Myocyte (in vitro differentiated cells): ENCODE data around the gene RPTOR. TPM values are rescaled to one million over a fixed set of nuclear protein-coding genes. Genes with fewer than 3 reads are reported as not detected.
A peak's percentile ranks its signal among the peaks of the same experiment; 100 is the strongest.

Source experiments
- DNase-seq: peaks from one replicate; pipeline ENCODE4 v3.0.0-alpha.2; 2012; ENCODE audit warnings: low read depth
- total RNA-seq: library from RNA; depleted of rRNA; stranded (reverse); fragments of >200 nt; gene quantifications from 2 replicates; pipeline ENCODE4 v1.2.3, GENCODE V29; 2014

The RPTOR gene
- total RNA-seq, 1 donor from 2014 or later, result 18.0 TPM

DNA sequence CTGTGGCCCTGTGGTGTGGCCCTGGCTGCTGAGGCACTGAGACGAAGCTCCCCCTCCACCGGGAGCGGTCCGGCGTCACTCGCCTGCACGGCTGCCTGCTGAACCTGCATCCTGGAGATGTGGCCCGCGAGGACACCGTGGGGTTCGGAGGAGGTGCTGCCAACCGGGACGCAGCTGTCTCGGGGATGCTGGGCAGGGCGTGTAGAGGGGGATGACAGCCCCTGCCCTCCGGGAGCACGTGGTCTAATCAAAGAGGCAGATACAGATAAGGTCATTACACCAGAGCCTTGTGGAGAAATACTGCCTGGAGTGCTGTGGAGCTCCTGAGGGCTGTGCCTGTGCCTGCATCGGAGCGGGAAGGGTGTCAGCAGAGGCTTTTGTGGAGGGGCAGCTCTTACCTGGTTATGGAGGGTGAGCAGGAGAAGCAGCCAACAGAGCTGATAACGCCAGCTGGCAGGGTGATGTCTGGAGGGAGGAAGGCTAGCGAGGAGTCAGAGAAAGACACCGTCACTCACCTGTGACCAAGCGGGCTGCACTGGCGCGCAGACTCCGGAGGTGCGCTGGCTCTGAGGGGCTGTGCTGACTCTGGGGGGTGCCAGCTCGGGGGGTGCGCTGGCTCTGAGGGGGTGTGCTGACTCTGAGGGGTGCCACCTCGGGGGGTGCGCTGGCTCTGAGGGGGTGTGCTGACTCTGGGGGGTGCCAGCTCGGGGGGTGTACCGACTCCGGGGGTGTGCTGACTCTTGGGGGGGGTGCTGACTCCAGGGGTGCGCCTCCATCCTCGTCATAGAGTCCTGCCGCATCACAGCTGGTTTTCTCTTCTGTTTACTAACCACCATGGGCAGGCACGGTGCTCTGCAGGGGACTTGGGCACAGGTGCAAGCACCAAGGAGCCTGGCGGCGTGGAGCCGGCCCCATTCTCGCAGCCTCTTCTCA lies 342.3 kb downstream of the RPTOR start:
- DNase-seq, result no peak

DNA sequence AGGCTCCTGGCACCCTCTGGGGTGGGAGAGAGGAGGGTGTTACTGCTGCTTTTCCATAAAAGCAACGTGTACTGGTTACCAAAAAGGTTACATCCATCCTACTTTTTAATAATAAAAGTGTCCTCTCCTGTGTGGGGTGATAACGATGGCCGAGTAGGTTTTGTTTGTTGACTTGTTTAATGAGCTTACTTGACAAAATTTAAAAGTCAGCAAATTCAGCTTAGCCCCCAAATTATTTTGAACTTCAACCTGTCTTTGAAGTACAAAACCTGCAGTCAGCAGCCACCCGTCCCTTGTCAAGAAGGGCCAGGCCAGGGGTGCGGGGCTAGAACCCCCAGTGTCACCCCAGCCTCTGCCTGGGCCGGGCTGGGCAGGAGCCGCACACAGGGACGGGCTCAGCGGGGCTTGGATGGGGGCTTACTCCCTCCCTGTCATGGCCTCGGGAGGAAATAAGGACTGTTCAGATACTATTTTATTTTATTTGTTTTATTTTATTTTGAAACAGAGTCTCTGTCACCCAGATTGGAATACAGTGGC lies 343.1 kb downstream of the RPTOR start:
- DNase-seq, result no peak

DNA sequence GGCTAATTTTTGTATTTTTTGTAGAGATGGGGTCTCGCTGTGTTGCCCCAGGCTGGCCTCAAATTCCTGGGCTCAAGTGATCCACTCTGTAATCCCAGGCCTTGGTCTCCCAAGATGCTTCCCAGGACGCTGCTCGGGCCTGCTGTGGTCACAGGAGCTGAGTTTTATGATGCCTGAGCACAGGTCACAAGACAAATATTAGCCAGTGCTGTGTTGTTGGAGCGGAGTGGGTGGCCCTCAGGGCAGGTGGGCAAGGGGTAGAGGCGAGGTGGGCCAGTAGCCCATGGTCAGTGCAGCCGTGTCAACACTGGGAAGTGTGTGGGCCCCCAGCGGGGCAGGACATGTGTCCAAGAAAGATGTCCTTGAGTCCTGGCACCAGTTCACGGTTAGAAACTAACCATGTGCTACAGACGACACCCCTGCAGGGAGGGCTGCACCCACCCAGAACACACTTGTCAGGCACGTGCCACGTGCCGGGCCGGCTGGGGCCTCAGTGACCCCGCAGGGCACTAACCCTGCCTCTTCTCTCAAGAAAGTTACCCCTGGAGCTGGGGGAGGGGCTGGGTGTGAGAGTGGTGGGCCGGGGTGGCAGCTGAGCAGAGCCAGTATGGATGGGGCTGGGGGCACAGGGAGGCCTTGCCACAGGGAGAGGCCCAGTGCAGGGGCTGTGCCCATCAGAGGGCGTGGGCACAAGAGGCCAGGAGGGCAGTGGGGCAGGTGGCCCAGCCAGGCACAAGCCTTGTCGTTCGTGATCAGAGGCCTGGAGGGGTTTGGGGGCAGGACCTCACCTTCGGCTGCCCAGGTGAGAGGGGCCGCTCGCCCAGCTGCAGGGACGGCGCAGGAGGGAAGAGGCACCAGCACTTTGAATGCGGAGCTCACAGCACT lies 343.9 kb downstream of the RPTOR start:
- no peak for DNase-seq

DNA sequence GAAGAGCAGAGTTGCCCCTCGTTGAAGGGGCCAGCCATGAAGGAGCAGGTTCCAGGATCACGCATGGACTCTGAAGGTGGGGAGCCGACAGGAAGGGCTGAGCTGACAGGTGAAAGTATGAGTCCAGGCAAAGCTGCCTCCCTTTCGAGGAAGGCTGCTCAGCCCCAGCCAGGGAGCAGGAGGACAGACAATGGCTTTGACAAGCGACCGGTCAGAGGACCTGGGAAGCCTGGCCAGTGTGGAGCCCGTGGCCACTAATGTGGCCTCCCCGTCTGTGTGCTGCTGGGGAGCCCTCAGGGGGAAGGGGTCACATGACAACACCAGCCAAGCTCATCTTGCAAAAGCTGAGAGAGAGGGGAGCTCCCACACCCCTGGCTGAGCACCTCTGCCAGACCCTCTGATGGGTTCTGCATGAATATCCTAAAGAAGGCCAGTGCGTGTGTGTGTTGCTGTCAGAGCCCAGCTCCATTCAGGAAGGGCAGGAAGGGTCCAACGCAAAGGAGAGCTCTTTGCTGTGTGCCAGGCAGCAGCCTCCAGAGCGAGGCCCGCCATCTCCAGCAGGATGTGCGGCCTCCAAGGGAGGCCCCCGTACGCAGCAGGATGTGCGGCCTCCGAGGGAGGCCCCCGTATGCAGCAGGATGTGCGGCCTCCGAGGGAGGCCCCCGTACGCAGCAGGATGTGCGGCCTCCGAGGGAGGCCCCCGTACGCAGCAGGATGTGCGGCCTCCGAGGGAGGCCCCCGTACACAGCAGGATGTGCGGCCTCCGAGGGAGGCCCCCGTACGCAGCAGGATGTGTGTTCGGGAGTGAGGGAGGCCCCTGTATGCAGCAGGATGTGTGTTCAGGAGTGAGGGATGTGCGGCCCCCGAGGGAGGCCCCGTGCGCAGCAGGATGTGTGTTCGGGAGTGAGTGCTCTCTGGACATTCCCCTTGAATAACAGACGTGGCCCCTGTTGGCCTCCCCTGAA lies 344.9 kb downstream of the RPTOR start:
- DNase-seq, result no peak

DNA sequence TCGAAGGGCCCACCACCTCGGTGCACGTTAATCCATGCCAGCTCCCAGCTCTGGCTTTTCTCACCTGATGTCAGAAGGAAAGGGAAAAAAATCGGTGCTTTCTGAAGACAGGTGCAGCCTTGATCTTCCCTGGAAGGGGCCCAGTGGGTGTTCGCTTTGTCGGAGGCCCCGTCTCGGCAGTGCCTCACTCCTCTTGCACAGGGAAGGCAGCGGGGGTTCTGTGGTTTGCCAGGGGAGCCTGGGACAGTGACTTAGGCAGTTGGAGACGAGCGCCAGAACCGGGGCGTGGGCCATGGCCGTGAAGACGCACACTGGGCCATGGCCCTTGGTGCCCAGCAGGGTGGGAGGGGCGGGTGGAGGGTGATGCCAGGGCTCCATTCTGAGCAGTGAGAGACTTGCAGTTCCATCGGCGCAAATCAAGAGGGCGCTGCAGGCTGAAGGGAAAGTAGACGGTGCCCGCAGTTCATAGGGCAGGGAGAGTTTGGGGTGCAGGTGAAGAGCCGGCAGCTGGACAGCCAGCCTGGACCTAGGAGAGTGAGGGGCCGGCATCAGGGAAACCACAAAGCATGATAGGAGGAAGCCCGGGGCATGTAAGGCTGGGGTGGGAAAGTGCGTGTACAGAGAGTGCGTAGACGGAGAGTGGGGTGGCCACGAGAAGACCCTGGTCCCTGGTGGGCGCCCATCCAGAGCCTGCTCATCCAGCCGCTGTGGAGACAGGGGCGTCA lies 345.7 kb downstream of the RPTOR start:
- no peak for DNase-seq

DNA sequence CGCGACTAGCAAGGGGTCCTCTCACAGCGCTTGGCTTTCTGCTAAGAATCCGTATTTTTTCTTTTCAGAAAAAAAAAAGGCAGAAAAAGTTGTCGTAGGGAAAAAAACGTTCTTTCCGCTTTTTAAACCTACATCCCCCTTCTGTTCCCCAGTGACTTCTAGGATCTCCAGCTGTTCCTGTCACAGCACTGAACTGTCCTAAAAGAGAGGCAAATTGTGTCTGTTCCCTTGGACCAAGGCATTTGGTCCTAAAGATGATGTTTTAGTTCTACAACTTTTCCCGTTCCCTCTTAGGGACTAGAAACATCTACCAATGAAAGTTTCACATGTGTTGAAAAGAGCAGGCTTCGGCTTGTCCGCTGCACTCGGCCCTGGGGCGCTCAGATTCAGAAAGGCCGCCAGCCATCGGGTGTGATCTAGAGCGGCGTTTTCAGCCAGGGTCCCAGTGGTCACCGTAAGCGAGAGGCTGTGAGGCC lies 346.3 kb downstream of the RPTOR start:
- DNase-seq, result no peak

DNA sequence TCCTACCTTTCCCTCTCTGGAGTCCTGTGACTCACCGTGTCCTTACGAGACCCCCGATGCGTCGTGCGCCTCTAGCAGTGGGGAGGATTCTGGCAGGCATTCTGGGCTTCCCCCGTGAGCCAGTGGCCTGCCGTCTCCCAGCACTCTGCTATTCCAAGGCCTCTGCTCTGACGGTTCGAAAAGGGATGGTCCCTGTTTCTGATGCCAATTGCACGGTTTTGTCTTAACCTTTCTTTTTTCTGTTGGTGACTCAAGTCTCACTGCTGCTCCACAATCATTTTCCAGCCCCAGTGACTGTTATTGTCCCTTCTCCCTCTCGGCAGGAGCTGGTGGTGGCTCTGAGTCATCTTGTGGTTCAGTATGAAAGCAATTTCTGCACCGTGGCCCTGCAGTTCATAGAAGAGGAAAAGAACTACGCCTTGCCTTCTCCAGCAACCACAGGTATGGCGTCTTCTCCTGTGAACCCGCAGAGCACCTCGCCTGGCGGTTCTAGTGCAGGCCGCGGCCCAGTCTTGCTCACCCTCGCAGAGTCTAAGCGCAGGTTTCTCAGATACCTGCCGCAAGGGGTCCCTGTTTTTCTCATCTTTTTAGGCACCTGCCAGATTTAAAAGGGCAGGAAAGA lies 346.9 kb downstream of the RPTOR start:
- DNase-seq, result peak; percentile 96

DNA sequence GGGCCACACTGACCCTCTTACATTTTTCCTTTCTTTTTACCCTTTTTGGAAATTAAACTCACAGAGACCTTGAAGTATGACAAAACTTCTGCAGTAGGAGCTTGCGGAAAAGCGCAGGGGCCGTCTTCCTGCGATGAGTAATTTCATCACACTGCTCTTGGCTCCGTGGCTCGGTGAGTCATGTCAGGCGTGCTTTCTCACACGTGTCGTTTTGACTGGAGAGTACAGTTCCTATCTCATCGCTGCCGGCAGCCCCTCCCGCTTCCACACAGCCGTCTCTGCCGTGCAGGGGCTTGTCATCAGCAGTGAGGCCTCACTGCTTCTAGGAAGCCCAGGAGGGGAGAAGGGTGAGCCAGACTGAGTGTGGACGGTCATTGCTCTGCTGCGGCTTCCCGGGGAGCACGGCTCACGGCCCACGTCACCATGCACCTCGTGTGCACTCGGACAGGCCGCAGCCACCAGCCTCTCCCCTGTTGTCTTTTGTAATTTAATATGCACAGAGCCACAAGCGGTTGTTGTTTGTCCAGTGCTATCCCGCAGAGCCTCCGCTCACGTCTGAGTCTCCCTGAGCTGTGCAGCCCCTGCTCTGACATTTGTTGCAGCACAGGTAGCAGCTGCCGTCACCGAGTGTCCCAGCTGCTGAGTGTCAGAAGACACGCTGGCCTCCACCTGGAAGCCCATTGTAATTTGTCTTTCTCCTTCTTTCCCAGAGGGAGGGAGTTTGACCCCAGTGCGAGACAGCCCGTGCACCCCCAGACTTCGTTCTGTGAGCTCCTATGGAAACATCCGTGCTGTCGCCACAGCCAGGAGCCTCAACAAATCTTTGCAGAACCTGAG lies 347.6 kb downstream of the RPTOR start:
- DNase-seq, result peak; percentile 97

DNA sequence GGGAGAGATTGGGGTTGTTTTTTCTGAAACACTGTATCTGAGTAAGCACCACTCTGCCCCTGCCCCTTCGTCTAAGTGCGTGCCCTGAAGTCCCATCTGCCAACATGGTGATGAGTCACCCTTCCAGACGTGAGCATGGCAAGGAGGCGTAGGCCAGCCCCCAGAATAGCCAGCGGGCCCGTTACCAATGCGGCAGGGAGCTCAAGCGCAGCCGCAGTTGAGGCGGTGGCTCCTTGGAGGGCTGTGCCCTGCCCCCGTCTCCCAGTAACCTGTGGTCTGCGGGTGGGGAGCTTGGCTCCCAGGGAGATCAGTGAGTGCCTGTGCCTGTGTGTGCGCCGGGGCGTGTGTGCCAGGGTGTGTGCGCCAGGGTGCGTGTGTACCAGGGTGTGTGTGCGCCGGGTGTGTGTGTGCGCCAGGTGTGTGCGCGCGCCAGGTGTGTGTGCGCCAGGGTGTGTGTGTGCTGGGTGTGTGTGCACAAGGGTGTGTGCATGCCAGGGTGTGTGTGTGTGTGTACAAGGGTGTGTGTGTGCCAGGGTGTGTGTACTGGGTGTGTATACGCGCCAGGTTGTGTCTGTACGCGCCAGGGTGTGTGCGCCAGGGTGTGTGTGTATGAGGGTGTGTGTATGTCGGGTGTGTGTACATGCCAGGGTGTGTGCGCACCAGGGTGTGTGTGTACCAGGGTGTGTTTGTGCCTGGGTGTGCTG lies 348.4 kb downstream of the RPTOR start:
- peak; percentile 99 for DNase-seq

DNA sequence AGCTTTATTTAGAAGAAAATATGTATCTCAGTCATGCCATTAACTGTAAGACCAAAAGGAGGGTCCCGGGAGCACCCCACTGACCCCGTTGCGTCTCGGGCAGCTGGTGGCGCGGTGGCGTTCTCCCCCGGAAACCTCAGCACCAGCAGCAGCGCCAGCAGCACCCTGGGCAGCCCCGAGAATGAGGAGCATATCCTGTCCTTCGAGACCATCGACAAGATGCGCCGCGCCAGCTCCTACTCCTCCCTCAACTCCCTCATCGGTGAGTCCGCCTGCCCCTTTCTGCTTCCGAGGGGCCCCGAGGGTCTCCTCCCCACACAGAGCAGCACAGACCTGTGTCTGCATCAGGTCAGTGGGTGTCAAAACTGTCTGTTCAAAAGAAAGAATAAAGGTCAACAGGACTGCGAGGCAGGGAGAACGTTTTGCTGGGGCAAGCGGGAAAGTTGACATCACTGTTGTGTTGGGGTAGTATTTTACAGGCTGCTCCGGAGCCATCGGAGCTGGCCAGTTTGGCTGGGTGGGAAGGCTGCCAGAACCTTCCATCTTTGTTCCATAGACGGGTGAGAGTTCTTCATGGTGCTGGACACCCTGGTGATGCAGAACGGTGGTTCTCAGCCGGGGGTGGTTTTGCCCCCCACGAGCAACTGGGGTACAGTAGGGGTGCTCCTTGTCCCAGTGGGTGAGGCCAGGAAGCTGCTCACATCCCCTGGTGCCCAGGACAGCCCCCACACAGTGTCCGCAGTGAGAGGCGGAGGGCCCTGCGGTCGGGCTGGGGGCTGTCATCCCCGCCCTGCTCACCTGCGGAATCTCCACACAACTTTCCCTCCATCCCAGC lies 349.2 kb downstream of the RPTOR start:
- DNase-seq, result no peak

DNA sequence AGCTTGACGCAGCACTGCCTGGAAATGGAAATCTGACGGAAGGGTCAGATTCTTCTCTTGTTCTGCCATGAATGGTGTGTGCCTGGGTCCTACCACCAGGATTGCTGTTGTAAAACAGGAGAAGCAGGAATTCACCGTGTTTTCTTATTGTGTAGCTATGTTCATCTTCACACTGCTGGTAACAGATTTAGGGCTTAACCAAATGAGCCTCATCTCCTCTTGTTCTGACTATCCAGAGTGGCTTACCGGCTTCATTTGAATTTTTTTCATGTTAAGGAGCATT lies 349.7 kb downstream of the RPTOR start:
- DNase-seq, result no peak

DNA sequence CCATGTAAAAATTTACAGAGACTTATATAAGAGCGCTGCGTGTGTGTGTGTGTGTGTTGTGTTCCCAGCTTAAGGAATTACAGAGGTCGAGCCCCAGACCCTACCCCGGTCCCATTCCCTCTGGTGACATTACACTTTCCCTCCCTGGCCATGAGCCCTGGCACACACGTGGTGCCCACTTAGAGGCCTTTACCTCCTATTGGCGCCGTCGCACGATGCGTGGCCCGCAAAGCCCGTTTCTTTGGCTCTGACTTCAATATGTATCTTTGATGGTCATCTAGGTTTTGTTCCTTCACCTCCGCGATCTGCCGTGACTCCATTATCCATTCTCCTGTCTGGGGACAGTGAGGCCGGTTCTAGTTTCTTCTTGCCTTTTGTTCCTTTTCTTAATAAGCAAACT lies 350.1 kb downstream of the RPTOR start:
- no peak for DNase-seq

DNA sequence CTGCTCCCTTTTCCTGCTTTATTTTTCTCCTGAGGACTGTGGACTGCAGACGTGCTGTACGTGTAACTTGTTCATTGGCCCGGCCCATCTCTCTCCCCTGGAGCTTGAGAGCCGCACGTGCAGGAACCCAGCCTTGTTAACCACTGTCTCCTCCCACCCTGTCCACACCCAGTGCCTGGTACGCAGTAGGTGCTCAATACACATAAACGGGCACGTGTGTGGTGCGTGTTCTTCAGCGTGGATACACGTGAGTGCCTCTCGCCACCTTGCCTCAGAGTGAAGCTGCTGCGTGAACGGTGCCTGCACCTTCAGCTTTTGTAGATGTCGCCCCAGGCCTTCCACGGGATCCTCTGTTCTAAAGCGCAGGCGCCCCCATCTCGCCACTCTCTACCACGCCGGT lies 350.7 kb downstream of the RPTOR start:
- no peak for DNase-seq

DNA sequence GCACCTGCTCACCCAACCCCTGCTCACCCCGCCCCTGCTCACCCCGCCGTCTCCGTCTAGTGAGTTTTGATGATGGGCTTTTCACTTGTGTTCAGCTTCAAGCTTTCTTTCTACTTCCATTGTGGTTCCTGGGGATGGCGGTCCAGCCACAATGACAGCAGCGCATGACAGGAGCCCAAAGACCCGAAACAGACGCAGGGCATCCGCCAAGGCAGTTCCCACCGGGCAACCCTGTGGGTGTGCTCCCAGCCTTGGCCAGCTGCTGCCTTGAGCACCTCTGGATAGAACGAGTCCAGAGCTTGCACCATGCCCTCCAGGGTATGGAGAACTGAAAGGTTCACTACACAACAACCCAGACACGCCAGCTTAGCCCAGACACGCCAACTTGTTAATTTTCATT lies 354.1 kb downstream of the RPTOR start:
- DNase-seq, result no peak

DNA sequence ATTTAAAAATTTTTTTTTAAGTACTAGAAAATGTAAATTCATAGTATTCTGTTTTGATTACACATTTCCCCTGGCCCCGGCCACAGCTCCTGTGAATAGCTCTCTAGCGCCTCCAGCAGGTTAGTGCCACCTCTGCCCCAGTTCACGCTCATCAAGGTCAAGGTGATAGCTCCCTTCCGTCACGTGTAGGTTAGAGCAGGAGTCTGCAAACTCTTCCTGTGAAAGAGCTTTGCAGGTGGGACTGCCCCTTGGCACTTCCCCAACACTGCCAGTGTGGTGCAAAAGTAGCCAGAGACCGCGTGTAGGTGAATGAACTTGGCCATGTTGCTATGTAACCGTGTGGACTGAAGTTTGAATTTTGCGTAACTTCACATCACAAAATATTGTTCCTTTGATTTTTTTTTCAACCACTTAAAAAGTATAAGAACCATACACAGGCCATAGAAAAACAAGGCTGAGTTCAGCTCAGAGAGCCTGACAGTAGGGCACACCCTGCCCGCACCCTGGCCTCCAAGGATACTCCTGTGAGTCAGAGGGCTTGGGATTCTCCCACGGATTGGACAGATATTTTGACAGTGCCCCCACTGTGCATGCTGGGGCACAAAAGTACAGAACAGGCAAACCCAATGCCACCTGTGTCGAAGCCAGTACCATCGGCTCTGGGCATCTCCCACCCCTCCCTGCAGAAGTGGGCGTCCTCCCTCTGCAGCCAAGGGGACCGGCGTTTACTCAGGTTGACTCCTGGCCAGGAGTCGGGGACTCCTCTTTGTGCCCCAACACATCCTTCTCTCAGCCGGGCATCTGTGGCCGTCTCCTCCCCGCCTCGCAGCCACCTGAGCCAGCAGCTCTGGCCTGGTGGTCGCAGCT lies 355.0 kb downstream of the RPTOR start:
- no peak for DNase-seq

DNA sequence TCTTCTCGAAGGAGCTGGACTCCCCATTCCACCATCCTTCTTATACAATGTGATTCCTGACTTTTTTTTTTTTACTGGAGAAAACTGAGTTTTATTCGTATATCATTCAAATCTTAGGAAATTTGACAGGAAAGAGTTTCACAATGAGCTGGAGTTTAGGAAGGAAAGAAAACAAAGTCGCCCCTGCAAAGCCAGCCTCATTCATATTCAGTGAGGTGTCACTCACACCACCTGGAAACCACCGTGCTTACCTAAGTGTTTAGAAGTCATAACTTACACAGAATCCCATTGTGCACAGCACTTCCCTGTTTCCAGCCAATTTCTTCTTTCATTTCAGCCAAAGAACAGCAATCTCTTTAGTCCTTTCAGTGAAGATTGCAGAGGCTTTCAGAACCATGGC lies 356.7 kb downstream of the RPTOR start:
- DNase-seq, result no peak
